Activated CD8-positive, alpha-beta T cell treated with anti-CD3 and anti-CD28 coated beads, Interleukin-2, amount 10 ng/mL, durations not matched to agents 7 days and 5 days (primary cell): ENCODE data around the gene DPPA3. TPM values are rescaled to one million over a fixed set of nuclear protein-coding genes. Genes with fewer than 3 reads are reported as not detected.
"Not testable (repeated sequence)": the region's sequence is repeated elsewhere in the genome, so short reads cannot be mapped to it uniquely, and the experiment has no call there.

ENCODE experiments used
- ATAC-seq: fragments of 150-1000 bp; cut with Tn5 transposase; one replicate; pipeline ENCODE4 v1.10.0; 2021; ENCODE audit warnings: moderate library complexity
- CTCF ChIA-PET: fragments of 350-600 bp; sonication (Branson Sonifier 250); formaldehyde crosslinking; loops from one replicate; lab custom pipeline; 2021; ENCODE audit warnings: antibody characterized with exemption; lab: Charles Lee
- POLR2A ChIA-PET: fragments of 350-600 bp; sonication (Branson Sonifier 250); formaldehyde crosslinking; loops from one replicate; lab custom pipeline; 2021; ENCODE audit warnings: antibody characterized with exemption; lab: Charles Lee
- DNase-seq: peaks from one replicate; pipeline ENCODE4 v3.0.0-alpha.2; 2020
- H3K27ac Mint-ChIP-seq: one replicate; pipeline ENCODE4 v1.8.0; 2021; ENCODE audit warnings: mild to moderate bottlenecking, mixed read lengths
- H3K27me3 Mint-ChIP-seq: one replicate; pipeline ENCODE4 v1.8.0; 2021; ENCODE audit warnings: low read depth, mixed read lengths
- H3K36me3 Mint-ChIP-seq: one replicate; pipeline ENCODE4 v1.8.0; 2021; ENCODE audit warnings: low read depth, mixed read lengths
- H3K4me1 Mint-ChIP-seq: one replicate; pipeline ENCODE4 v1.8.0; 2021; ENCODE audit warnings: low read depth, mixed read lengths
- H3K4me3 Mint-ChIP-seq: one replicate; pipeline ENCODE4 v1.8.0; 2021; ENCODE audit warnings: mild to moderate bottlenecking, mixed read lengths
- H3K9me3 Mint-ChIP-seq: one replicate; pipeline ENCODE4 v1.8.0; 2022; ENCODE audit warnings: mixed read lengths; ENCODE audit not compliant: insufficient read depth
- total RNA-seq, 2 experiments: library from RNA; stranded (reverse); gene quantifications; one replicate each; pipeline ENCODE4 v1.2.3, GENCODE V29; 2021

Gene DPPA3
- total RNA-seq, 2 experiments from 2014 or later = not detected

DNA sequence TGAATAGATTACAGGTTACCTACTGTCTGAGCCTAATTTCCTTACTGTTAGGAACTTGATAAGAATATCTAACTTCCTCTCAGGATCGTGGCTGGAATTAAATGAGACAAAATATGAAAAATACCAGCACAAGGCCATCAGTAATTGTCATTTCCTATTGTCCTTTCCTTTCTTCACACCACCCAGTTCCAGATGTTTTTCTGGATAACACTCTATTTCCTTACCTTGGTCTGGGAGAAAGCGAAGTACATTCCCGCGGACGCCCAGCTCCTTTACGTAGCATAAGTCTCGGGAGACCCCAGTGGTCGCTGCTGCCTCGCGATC lies 16.0 kb upstream of the DPPA3 start:
- DNase-seq = no peak
- POLR2A ChIA-PET = no interaction called here
- H3K27me3 Mint-ChIP-seq = peaks cover 14% of the 10 kb centered on the region
- no peak for ATAC-seq
- no peaks in the 10 kb centered on the region for H3K4me1 Mint-ChIP-seq
- no peak overlapping the region for H3K27ac Mint-ChIP-seq
- H3K9me3 Mint-ChIP-seq = no peaks in the 10 kb centered on the region
- CTCF ChIA-PET = no interaction called here
- H3K4me3 Mint-ChIP-seq = no peak overlapping the region
- H3K36me3 Mint-ChIP-seq = no peaks in the 10 kb centered on the region

- H3K27me3 Mint-ChIP-seq = peaks cover 14% of the 10 kb centered on the region
- ATAC-seq = no peak
- no peaks in the 10 kb centered on the region for H3K36me3 Mint-ChIP-seq
- ChIA-PET POLR2A (no interaction called here), CTCF (no interaction called here)
- no peaks in the 10 kb centered on the region for H3K4me1 Mint-ChIP-seq
- H3K9me3 Mint-ChIP-seq = no peaks in the 10 kb centered on the region
- no peak within 1 kb of the TSS for H3K4me3 Mint-ChIP-seq
- no peak within 1 kb of the TSS for H3K27ac Mint-ChIP-seq
- no peak for DNase-seq
These were observed 15.6 kb upstream of the DPPA3 start, which contains the start of gene GDF3 for GRCh38 chr12:7695566-7696197. GDF3 (minus strand) TSS chr12:7695775; CDS start chr12:7695728, 47 bp downstream.

DNA sequence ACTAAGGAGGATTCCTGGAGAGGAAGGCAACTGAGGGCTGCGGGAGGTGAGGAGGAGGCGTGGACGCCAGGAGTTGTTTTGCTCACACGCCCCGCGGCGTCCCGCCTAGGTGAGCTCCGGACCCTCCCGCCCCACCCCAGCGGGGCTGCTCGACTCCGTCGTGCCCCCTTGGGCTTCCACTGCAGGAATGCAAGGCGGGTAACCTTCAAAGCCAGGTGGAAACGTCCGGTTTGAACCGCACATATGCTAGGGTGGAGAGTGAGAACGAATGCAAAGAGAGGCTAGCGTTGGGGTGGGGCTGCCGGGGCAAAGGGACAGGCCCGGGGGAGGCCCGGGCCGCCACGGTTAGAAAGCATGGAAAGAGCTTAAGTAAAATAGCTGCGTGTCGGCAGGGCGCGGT lies 5.4 kb upstream of the DPPA3 start:
- POLR2A ChIA-PET = no interaction called here
- no peaks in the 10 kb centered on the region for H3K9me3 Mint-ChIP-seq
- H3K4me3 Mint-ChIP-seq = no peak overlapping the region
- ATAC-seq (no peak), DNase-seq (no peak)
- H3K27ac Mint-ChIP-seq = no peak overlapping the region
- H3K27me3 Mint-ChIP-seq = no peaks in the 10 kb centered on the region
- no peaks in the 10 kb centered on the region for H3K4me1 Mint-ChIP-seq
- H3K36me3 Mint-ChIP-seq = no peaks in the 10 kb centered on the region
- CTCF ChIA-PET = no interaction called here

DNA sequence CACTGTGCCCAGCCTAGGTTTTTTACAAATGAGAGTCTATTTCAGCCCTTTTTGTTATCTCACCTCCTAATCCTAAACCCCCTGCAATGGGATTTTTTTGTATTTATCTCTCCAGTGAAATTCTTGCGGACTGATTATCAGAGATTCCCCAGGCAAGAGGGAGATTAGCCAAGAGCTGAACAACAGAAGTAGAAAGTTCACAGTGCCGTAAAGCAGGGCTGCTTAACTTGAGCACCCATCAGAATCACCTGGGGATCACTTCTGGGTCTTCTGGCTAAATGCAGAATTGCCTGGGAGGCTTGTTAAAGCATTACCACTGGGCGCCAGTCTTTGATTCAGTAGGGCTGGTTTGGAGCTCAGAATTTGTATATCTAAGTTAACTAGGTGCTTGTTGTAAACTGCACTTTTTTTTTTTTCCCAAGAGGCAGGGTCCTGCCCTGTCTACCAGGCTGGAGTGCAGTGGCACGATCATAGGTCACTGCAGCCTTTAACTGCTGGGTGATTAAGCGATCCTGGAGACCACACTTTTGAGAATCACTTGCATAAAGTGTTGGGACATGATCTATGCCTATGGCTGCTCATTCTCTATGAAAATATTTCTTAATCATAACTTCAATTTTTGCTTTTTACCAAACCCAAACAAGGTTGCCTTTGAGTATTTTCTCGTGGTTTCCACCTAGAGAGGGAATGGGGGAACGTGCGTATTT lies 1.1 kb upstream of the DPPA3 start:
- Mint-ChIP-seq H3K4me3 (no peak overlapping the region), H3K27me3 (no peaks in the 10 kb centered on the region), H3K9me3 (no peaks in the 10 kb centered on the region), H3K4me1 (no peaks in the 10 kb centered on the region), H3K27ac (no peak overlapping the region), H3K36me3 (no peaks in the 10 kb centered on the region)
- DNase-seq = no peak
- POLR2A ChIA-PET = no interaction called here
- ATAC-seq = no peak
- CTCF ChIA-PET = no interaction called here

DNA sequence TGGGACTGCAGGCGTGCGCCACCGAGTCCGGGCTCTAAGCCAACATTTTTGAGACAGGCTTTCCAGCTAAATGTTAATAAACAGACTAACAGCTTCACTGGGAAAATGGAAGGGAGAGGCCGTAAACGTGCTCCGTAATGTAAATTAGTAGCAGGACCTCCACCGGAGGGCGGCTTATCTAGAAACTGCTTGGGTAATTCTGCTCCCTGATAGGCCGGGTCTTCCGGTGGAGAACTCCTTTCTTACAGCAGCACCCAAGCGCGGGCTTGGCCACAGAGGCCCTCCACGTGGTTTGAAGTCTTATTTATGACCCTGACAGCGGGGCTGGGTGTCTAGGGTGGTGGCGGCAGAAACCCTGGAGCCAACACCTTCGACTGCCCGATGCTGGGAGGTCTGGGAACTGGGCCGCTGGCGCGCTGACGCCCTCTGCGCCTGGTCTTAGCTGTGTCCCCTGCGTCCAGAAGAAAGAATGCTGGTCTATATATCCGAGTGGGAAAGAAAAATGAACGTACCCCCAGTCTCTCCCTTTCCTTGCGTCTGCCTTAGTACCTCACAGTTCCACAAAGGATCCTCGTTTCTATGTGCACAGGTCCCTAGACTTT lies 1.7 kb downstream of the DPPA3 start:
- H3K27ac Mint-ChIP-seq = no peak overlapping the region
- no peaks in the 10 kb centered on the region for H3K27me3 Mint-ChIP-seq
- POLR2A ChIA-PET = no interaction called here
- H3K4me1 Mint-ChIP-seq = no peaks in the 10 kb centered on the region
- no peak for DNase-seq
- CTCF ChIA-PET = no interaction called here
- H3K36me3 Mint-ChIP-seq = no peaks in the 10 kb centered on the region
- ATAC-seq = no peak
- H3K9me3 Mint-ChIP-seq = no peaks in the 10 kb centered on the region
- no peak overlapping the region for H3K4me3 Mint-ChIP-seq

DNA sequence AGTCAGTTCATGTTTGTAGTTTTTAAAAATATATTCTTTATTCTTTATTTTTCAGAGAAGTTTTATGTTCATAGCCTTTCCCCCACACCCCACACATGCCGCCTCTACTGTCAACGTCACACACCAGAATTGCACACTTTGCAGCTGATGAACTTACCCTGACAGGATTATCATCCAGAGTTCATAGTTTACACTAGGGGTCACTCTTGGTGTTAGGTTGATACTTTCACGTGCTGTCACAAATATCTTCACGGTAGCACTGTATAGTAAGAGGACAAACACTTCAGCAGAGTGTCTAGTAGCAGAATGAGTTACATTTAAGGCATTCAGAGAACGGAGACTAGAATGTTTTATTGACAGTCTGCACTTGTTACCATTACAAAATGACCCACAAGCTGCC lies 5.1 kb downstream of the DPPA3 start:
- H3K36me3 Mint-ChIP-seq = no peaks in the 10 kb centered on the region
- H3K27me3 Mint-ChIP-seq = peaks cover 5% of the 10 kb centered on the region
- H3K4me1 Mint-ChIP-seq = peaks cover 3% of the 10 kb centered on the region
- DNase-seq = no peak
- POLR2A ChIA-PET = no interaction called here
- no peaks in the 10 kb centered on the region for H3K9me3 Mint-ChIP-seq
- H3K27ac Mint-ChIP-seq = no peak overlapping the region
- CTCF ChIA-PET = interaction anchor here (1.1 to 1.8 kb wide), 2 partner anchors 90 to 92 kb away, joined by 4 to 8 read pairs; no protein-coding TSS in a partner anchor
- ATAC-seq = no peak
- no peak overlapping the region for H3K4me3 Mint-ChIP-seq

DNA sequence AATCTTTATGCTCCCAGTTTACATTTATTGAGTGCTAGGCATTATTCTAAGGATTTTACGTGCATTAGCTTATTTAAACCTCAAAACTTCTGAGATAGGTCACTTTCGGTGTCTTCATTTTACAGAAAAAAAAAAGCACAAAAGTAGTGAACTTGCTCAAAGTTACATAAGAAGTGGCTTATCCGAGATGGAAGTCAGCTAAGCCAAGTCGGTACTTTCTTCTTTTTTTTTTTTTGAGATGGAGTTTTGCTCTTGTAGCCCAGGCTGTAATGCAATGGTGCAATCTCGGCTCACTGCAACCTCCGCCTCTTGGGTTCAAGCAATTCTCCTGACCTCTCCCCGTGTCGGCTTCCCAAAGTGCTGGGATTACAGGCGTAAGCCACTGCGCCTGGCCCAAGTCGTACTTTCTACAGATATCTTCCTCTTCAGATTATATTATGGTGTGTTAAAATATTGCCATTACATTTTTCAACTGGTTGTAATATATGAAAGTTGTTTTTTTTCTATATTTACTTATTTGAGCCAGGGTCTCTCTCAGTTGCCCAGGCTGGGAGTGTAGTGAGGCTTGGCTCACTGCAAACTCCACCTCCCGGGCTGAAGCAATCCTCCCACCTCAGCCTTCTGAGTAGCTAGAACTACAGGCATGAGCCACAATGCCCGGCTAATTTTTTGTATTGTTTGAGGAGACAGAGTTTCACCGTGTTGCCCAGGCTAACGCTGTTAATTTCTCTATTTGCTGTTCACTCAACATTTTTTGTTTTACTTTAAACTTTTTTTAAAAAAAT lies 8.9 kb downstream of the DPPA3 start:
- Mint-ChIP-seq H3K4me3 (no peak overlapping the region), H3K36me3 (no peaks in the 10 kb centered on the region), H3K27me3 (peaks cover 5% of the 10 kb centered on the region), H3K9me3 (no peaks in the 10 kb centered on the region), H3K27ac (no peak overlapping the region), H3K4me1 (peaks cover 3% of the 10 kb centered on the region)
- CTCF ChIA-PET = no interaction called here
- DNase-seq = no peak
- POLR2A ChIA-PET = no interaction called here
- ATAC-seq = no peak

DNA sequence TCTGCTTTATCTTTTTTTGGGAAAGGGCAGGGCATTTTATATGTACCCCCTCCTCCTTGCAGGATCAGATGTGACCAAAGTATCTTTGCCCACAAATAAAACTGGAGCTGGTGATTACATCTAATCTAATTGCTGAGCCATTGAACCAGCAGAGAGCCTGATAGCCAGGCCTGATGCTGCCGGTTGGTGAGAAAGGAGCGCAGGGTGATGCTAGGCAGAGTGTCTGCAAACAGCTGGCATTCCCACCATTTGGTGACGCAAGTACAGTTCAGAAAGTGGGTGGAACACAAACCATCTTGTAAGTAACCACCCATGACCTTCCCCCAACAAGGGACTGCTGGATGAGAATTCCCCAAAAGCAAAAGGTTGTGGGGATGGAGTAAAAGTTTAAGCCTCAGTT lies 12.7 kb downstream of the DPPA3 start:
- CTCF ChIA-PET = no interaction called here
- ATAC-seq = no peak
- POLR2A ChIA-PET = no interaction called here

GRCh38 chr12:7729746-7730145 lies 18.5 kb downstream of the DPPA3 start:
- ChIA-PET POLR2A (no interaction called here), CTCF (no interaction called here)
- H3K27ac Mint-ChIP-seq = no peak overlapping the region
- no peak overlapping the region for H3K4me3 Mint-ChIP-seq
- no peaks in the 10 kb centered on the region for H3K9me3 Mint-ChIP-seq
- ATAC-seq (no peak), DNase-seq (no peak)
- H3K36me3 Mint-ChIP-seq = no peaks in the 10 kb centered on the region
- H3K4me1 Mint-ChIP-seq = no peaks in the 10 kb centered on the region
- H3K27me3 Mint-ChIP-seq = peaks cover 2% of the 10 kb centered on the region

More for the DNA sequence above, 12.7 kb downstream of the DPPA3 start:
- no peaks in the 10 kb centered on the region for H3K4me1 Mint-ChIP-seq
- H3K36me3 Mint-ChIP-seq = no peaks in the 10 kb centered on the region
- no peak for DNase-seq
- no peak overlapping the region for H3K27ac Mint-ChIP-seq
- H3K9me3 Mint-ChIP-seq = no peaks in the 10 kb centered on the region
- peaks cover 2% of the 10 kb centered on the region for H3K27me3 Mint-ChIP-seq
- H3K4me3 Mint-ChIP-seq = no peak overlapping the region

DNA sequence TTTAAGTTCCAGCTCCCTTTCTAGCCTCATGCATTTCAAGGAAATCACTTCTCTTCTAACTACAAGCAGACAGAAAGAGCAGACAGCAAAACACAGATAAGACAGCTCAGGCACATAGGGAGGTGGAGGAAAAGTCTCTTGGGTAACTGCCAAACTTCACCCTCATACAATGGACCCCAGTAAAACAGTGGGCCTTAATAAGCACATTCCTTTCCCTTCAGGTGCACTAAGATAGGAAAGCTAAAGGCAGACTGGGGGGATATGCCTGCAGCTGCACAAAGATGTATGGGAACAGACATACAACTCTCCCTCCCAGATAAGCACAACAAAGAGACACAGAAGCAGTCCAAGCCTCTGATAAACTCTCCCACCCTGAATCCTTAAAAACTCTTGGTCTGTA lies 19.8 kb downstream of the DPPA3 start:
- CTCF ChIA-PET, H3K9me3 Mint-ChIP-seq, DNase-seq, H3K36me3 Mint-ChIP-seq, H3K27me3 Mint-ChIP-seq, H3K4me3 Mint-ChIP-seq, H3K27ac Mint-ChIP-seq, POLR2A ChIA-PET, ATAC-seq, H3K4me1 Mint-ChIP-seq: not testable (repeated sequence)

- no peak for DNase-seq
- Mint-ChIP-seq H3K27ac (no peak overlapping the region), H3K4me3 (no peak overlapping the region), H3K9me3 (no peaks in the 10 kb centered on the region), H3K36me3 (no peaks in the 10 kb centered on the region), H3K27me3 (peaks cover 2% of the 10 kb centered on the region), H3K4me1 (no peaks in the 10 kb centered on the region)
- POLR2A ChIA-PET = no interaction called here
- CTCF ChIA-PET = no interaction called here
- no peak for ATAC-seq
These were observed 20.3 kb downstream of the DPPA3 start for GRCh38 chr12:7731486-7731885.

DNA sequence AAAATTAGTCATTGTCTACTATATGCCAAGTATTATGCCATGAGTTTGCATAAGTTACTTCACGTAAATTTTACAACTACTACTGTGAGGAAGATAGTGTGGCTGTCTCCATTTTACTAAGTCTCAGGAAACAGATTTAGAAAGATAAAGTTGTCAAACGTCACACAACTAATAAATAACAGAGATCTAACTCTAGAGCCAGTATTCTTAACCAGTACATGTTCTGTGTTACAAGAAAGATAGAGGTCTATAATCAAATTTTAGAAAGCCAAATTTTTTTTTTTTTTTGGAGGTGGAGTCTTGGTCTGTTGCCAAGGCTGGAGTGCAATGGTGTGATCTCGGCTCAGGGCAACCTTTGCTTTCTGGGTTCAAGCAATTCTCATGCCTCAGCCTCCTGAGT lies 21.8 kb downstream of the DPPA3 start:
- no peak overlapping the region for H3K27ac Mint-ChIP-seq
- CTCF ChIA-PET = no interaction called here
- DNase-seq (no peak), ATAC-seq (no peak)
- POLR2A ChIA-PET = no interaction called here
- peaks cover 2% of the 10 kb centered on the region for H3K27me3 Mint-ChIP-seq
- H3K4me1 Mint-ChIP-seq = no peaks in the 10 kb centered on the region
- H3K4me3 Mint-ChIP-seq = no peak overlapping the region
- H3K36me3 Mint-ChIP-seq = no peaks in the 10 kb centered on the region
- no peaks in the 10 kb centered on the region for H3K9me3 Mint-ChIP-seq
